Liver (tissue), 3 donors: ENCODE data around the gene NABP2.

Experiments used
- ATF3 ChIP-seq: IDR thresholded peaks from 2 replicates; pipeline ENCODE4 v1.6.1; 2016; ENCODE audit warnings: antibody characterized with exemption
- FOXA2 ChIP-seq: IDR thresholded peaks from 2 replicates; pipeline ENCODE4 v1.6.1; 2016; ENCODE audit warnings: antibody characterized with exemption
- HNF4A ChIP-seq, 2 donors: conservative IDR thresholded peaks; 2 replicates each; pipeline ENCODE4 v1.6.1; 2016; ENCODE audit warnings: antibody characterized with exemption in 2 of 2, mild to moderate bottlenecking in 2 of 2
- HNF4G ChIP-seq: IDR thresholded peaks from 2 replicates; pipeline ENCODE4 v1.6.1; 2016; ENCODE audit warnings: antibody characterized with exemption
- JUND ChIP-seq, 2 donors: IDR thresholded peaks; 2 replicates each; pipeline ENCODE4 v1.6.1; 2016; ENCODE audit warnings: antibody characterized with exemption in 2 of 2
- REST ChIP-seq: IDR thresholded peaks from 2 replicates; pipeline ENCODE4 v1.6.1; 2016; ENCODE audit warnings: antibody characterized with exemption, mild to moderate bottlenecking
- RXRA ChIP-seq, 2 donors: IDR thresholded peaks; 2 replicates each; pipeline ENCODE4 v1.6.1; 2017 to 2018; ENCODE audit warnings: antibody characterized with exemption in 2 of 2, mild to moderate bottlenecking in 1 of 2
- SP1 ChIP-seq: IDR thresholded peaks from 2 replicates; pipeline ENCODE4 v1.6.1; 2018; ENCODE audit warnings: antibody characterized with exemption, mild to moderate bottlenecking
- TAF1 ChIP-seq: conservative IDR thresholded peaks from 2 replicates; pipeline ENCODE4 v1.6.1; 2016; ENCODE audit warnings: antibody characterized with exemption, mild to moderate bottlenecking
- YY1 ChIP-seq: IDR thresholded peaks from 2 replicates; pipeline ENCODE4 v1.6.1; 2016; ENCODE audit warnings: antibody characterized with exemption, mild to moderate bottlenecking
- TF ChIP-seq, protein P1 (sequence below): fragments of 150-350 bp; IDR thresholded peaks from 2 replicates; pipeline ENCODE4 v1.5.1; 2017; ENCODE audit warnings: improper control_type of control experiment, low read depth, low read length; ENCODE audit not compliant: missing input control
- TF ChIP-seq, protein P2 (sequence below): IDR thresholded peaks from 2 replicates; pipeline ENCODE4 v1.6.1; 2016; ENCODE audit warnings: antibody characterized with exemption
- donor health status: healthy.
- donor health status: healthy.

DNA sequence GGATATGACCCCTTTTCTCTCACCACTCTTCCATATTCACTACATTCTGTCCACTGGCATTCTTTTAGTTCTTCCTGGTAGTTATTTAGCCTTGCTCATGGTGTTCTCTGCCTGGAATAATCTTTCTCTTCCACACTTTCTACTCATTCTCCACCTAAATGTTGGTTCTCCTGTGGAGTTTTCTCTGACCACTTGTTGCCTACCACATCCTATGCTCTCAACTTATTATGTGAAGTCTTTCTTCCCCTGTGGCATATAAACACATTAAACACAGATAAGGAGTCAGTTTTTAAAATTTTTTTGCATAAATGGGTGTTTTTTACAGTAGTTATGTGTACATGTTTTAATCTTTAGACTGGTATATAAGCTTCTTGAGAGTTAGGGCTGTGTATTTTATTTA lies 31.6 kb upstream of the NABP2 start:
- TF ChIP-seq, protein P1, sequence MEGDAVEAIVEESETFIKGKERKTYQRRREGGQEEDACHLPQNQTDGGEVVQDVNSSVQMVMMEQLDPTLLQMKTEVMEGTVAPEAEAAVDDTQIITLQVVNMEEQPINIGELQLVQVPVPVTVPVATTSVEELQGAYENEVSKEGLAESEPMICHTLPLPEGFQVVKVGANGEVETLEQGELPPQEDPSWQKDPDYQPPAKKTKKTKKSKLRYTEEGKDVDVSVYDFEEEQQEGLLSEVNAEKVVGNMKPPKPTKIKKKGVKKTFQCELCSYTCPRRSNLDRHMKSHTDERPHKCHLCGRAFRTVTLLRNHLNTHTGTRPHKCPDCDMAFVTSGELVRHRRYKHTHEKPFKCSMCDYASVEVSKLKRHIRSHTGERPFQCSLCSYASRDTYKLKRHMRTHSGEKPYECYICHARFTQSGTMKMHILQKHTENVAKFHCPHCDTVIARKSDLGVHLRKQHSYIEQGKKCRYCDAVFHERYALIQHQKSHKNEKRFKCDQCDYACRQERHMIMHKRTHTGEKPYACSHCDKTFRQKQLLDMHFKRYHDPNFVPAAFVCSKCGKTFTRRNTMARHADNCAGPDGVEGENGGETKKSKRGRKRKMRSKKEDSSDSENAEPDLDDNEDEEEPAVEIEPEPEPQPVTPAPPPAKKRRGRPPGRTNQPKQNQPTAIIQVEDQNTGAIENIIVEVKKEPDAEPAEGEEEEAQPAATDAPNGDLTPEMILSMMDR, result no peak
- no peak for TF ChIP-seq TAF1
- TF ChIP-seq SP1, result no peak
- TF ChIP-seq ATF3, result no peak
- no peak for TF ChIP-seq RXRA (IDR thresholded peaks at IDR 0.05)
- no peak for TF ChIP-seq REST
- TF ChIP-seq JUND (IDR thresholded peaks at IDR 0.05), result no peak
- no peak for TF ChIP-seq YY1
- TF ChIP-seq FOXA2, result no peak
- TF ChIP-seq HNF4G, result no peak
- TF ChIP-seq, protein P2, sequence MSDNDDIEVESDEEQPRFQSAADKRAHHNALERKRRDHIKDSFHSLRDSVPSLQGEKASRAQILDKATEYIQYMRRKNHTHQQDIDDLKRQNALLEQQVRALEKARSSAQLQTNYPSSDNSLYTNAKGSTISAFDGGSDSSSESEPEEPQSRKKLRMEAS, result no peak
- no peak for TF ChIP-seq HNF4A (conservative IDR thresholded peaks at IDR 0.05)
